Astrocyte of the hippocampus (primary cell): Measurements from ENCODE around the gene CACNA2D3.

Source experiments
- DNase-seq: peaks from one replicate; pipeline ENCODE4 v3.0.0; 2011; ENCODE audit warnings: low read depth, low spot score

CACNA2D3 gene

DNA sequence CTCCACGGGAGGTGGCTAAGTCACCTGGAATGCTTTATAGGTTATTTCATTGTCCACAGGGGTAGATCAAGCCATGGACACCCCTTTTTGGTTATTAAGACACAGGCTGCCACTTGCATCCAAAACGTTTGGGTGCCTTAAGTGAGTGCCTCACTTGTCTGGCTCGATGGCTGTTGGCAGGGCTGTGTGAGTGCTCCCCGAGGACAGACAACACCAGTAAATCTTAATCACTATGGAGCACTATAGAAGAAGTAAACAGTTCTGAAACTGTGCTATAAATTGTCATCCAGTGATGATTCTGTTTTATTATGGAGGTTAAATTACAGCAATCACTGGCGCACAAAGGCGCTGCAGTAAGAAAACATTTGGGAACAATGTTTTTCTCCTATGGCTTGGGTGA lies 215.5 kb downstream of the CACNA2D3 start:
- no peak for DNase-seq

DNA sequence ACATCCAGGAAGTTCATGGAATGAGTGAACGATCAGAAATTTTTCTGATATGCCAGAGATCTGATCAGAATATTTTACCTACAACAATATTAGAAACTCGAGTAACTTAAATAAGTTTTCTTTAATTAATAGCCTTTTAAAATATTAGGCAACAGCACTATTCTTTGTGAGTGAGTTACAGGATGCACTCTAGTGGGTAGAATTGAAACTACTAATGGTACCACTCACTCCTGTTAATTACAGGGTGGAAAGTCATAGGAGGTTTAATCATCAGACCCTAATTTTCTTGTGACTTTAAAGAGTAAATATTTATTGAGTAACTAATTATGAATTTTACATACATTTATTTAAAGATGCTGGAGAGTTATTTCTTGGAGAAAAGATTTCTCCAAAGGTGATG lies 217.3 kb downstream of the CACNA2D3 start:
- no peak for DNase-seq

- no peak for DNase-seq
These were observed 219.5 kb downstream of the CACNA2D3 start for GRCh38 chr3:54341811-54342210.

GRCh38 chr3:54342676-54343075 lies 220.3 kb downstream of the CACNA2D3 start:
- no peak for DNase-seq

DNA sequence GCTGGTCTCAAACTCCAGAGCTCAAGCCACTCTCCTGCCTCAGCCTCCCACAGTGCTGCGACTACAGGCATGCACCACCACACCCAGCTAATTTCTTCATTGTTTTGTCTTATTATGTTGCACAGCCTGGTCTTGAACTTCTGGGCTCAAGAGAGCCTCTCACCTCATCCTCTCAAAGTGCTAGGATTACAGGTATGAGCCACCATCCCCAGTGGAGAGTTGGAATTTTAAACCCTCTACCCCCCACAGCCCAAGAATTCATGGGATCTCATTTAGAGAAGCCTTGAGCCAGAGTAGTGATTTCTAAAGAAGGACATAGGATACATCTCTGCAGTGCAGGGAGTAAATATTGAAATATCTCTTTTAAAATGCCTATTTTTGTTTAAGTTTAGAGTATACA lies 221.1 kb downstream of the CACNA2D3 start:
- DNase-seq: no peak

GRCh38 chr3:54344601-54345231 lies 222.4 kb downstream of the CACNA2D3 start:
- DNase-seq: no peak

DNA sequence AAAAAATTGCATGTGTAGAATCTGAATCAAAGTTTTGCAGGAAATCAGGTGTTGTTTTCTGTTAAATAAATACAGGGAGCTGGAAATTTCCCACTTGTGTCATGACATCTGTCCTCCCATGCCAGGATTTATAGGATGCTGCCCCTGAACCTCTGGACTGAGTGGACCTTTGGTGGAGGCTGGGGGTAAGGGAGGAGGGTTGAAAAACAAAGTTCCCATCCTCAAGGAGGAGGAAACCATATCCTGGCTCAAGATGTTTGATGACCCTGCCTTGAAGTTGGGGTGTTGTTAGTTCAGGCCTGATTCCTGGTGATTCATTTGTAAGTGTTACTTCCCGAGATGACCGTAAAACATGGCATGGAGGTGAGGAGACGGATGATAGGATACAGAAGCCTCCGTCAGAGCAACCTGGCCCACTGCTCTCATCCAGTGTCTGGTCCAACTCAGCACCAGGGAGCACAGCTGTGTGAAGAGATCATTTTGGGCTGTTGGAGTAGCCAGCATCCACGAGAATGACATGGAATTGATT lies 223.6 kb downstream of the CACNA2D3 start:
- DNase-seq: no peak

DNA sequence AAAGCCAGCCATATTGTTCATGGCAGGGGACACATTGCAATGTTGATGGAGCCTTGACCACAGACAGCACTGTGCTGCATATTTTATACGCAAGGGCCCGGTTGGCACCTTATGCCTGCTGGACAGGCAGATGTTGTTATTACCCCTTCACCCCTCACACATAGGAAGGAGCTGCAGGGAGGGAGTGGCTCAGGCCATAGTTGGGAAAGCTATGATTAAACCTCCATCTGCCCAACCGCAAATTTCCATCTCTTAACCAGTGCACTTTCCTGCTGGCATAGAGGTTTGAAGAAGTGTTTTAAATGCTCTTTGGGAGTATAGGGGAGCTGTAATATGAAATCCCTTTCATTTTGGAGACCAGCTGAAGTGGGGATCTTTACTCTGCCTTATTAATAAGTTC lies 224.7 kb downstream of the CACNA2D3 start:
- DNase-seq: no peak

DNA sequence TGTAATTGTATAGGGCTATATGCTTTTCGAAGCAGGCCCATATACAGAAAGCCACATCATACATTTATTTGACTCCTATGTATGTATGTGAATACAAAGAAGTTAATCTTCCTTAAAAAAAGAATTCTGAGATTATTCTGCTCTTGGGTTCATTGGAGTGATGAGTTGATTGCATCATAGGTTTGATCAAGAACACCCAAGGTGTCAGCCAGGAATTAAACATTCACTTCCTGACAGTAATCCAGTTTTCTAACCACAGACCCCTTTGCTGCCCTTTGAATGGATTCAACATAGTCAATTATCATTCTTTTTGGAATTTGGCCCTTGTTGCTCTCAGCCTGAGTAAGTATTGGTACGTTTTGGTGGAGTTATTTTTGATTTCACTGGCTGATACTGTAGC lies 225.6 kb downstream of the CACNA2D3 start:
- DNase-seq: no peak

DNA sequence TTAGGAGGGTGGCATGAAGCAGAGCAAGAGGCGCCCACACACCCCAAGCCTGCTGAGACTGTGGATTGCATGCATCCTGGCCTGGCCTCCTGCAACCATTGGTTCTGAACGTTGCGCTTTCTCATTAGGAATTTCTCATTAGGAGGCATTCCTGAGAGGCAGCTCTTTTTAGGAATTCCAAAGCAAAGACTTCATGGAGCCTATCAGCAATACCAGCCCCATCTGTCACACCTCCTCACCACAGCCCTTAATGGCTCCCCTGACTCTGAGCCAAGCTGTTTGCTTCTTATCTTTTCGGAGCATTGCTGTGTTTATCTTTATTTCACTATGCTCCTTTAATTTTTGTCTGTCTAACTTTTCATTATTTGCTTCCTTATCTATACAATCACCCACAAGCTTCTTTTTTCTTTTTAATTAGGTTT lies 226.9 kb downstream of the CACNA2D3 start:
- DNase-seq: peak; percentile 51

- no peak for DNase-seq
These were observed 227.3 kb downstream of the CACNA2D3 start for GRCh38 chr3:54349691-54350090.

GRCh38 chr3:54353546-54353945 lies 231.2 kb downstream of the CACNA2D3 start:
- DNase-seq: peak; percentile 42

DNA sequence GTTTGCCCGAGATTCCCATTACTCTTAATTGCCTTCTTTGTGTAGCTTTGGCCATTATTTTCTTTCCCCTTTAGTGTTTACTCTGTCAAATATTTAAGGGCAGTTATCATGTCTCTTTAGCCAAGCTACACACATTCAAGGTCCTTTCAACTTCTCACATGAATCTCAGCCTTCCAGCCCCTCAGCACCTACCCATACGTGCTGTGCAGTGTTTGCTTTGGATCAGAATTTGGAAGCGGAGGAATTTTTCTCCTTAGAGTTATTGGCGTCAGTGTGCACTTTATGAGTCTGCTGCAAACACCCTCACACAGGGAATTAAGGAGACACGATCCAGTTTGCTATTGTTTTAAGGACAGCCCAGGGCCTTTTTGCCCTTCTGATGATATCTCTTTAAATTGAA lies 231.6 kb downstream of the CACNA2D3 start:
- DNase-seq: peak; percentile 30

DNA sequence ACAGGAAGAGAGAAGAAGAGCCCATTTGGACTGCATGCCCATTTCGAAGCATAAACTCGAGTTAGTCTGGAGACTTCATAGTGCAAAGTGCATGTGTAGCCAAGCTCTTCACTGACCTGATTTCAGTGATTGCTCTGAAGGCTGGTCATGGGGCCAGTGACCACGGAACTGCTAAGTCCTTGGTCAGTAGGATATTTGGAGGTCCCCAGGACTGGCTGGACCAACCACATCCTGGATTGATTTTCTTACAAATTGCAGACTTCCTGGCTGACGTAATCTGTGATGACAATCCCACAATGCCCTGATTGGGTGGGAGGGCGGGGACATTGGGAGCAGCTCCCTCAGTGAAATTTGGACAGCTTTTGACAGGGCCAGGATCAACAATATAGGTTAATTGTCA lies 233.4 kb downstream of the CACNA2D3 start:
- no peak for DNase-seq

DNA sequence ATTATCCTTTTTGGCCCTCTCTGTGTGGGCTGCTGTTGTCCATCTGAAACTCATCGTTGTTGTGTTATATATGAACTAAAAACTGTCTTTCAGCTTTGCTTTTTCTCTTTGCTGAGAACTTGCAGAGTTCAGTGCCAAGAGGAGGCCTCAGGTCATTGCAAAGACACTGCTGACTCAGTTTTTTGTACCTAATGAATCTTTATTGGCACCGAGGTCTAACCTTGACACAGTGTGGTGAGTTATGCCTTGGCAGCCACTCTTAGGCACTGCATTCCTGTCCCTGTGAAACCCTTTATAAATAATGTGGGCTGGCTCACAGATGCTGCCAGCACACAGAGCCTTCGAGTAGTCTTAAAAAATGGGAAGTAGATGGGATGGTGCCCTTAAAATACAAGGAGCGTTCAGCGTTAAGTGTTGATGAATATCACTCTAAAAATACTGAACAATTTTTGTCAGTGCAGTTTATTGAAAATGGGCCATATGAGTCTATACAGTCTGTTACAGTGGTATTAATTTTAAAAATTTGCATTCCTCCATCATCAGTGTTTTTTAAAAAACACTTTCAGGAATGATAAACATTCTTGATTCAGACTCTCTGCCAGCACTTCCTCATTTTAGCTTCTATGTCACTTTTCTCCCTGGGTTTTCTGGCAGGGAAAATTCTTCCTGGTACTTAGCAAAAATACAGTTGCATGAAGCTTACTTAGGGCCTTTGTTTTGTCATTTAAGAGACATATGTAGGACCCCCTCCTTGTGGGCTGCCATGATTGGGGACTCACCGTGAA lies 234.1 kb downstream of the CACNA2D3 start:
- peak; percentile 75 for DNase-seq

DNA sequence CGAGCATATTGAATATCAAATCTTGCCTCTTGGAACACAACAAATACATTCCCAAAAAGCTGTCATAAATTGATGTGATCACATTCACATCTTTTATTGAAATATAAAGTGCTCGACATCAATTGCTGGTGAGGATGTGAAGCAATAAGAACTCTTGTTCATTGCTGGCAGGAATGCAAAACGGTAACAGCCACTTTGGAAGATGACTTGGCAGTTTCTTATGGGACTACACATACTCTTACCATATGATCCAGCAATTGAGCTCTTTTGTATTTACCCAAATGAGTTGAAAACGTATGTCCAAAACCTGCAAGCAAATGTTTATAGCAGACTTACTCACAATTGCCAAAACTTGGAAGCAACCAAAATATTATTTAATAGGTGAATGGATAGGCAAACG lies 234.9 kb downstream of the CACNA2D3 start:
- no peak for DNase-seq

- DNase-seq: no peak
These were observed 236.0 kb downstream of the CACNA2D3 start for GRCh38 chr3:54358316-54358715.

- peak; percentile 23 for DNase-seq
These were observed 236.8 kb downstream of the CACNA2D3 start for GRCh38 chr3:54358969-54359694.

DNA sequence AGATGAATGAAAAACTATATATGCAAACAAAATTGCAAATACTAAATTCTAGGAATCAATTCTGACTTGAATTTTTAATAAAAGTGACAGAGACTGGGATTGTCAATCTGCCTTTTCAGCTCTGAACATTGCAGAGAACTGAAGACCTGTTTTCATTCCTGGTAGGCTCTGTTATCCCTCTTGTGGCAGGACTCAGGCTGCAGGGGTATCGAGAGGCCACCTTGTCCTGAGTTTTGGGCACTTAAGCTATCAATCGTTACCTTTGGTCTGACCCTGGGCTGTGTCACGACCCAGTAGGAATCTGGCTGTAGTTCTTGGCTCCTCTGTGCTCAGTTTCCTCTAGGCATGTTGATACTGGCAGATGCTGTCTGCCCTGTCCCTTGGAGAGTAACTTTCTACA lies 238.0 kb downstream of the CACNA2D3 start:
- DNase-seq: no peak

DNA sequence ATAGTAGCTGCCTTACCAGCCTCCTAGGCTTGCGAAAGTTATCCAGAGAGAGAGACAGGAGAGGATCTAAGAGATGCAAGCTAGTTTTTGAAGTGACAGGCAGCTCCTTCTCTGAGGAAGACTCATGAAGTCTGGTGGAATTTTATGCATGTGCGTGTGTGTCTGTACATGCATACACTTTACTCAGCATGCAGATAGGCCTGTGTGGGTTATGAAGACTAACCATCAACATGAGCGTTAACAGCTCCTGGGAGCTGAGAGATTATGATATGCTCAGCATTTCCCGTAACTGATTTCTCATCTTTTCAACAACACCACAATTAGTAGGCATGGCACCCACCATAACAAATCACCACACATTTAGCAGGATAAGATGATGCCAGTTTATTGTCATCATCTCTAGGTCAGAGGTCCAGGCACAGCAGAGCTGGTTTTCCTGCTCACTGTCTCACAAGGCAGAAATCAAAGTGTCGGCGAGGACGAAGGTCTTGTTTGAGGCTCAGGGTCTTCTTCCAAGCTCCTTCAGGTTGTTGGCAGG lies 239.5 kb downstream of the CACNA2D3 start:
- no peak for DNase-seq

GRCh38 chr3:54366007-54366750 lies 243.8 kb downstream of the CACNA2D3 start:
- no peak for DNase-seq
